Peyer's patch (tissue), 4 donors: ENCODE results near the gene KRTAP5-3.
A peak's percentile ranks its signal among the peaks of the same experiment; 100 is the strongest.

Source experiments
- CTCF ChIP-seq, 6 experiments: fragments of 450-650 bp in 4 of 6; fragments of 200-600 bp in 2 of 6; sonication (generic) in 1 of 6; IDR thresholded peaks; one replicate each; pipeline ENCODE4 v1.5.1; 2017 to 2019; ENCODE audit warnings: antibody characterized with exemption in 6 of 6, mild to moderate bottlenecking in 3 of 6, moderate library complexity in 1 of 6
- POLR2A ChIP-seq, 2 donors: fragments of 450-650 bp; IDR thresholded peaks; one replicate each; pipeline ENCODE4 v1.5.1; 2017; ENCODE audit warnings: antibody characterized with exemption in 2 of 2, mild to moderate bottlenecking in 2 of 2, moderate library complexity in 2 of 2

GRCh38 chr11:1574238-1574932 is 33.9 kb downstream of the KRTAP5-3 start:
- TF ChIP-seq POLR2A (IDR thresholded peaks at IDR 0.05), result peak in 1 of 2 donors; percentile 16
- TF ChIP-seq CTCF (IDR thresholded peaks at IDR 0.05), result peak; percentile 70 to 98 (median 95)
